DOHH2 (cell line): ENCODE data around the gene YTHDC2.
A peak's percentile ranks its signal among the peaks of the same experiment; 100 is the strongest.

Experiments used
- H3F3A ChIP-seq: fragments of 200-600 bp; sonication (generic), shearing (Covaris generic); 2 replicates; pipeline ENCODE4 v1.6.0; 2016; ENCODE audit warnings: antibody characterized with exemption, mild to moderate bottlenecking; ENCODE audit not compliant: control insufficient read depth, insufficient read depth
- H3K27ac ChIP-seq: fragments of 200-600 bp; sonication (generic); 2 replicates; pipeline ENCODE4 v1.5.1; 2014; ENCODE audit warnings: low read depth, mild to moderate bottlenecking, low read length, moderate library complexity
- H3K27me3 ChIP-seq: fragments of 200-600 bp; sonication (generic); 2 replicates; pipeline ENCODE4 v1.6.1; 2014; ENCODE audit warnings: mild to moderate bottlenecking, low read length, mixed read lengths; ENCODE audit not compliant: control insufficient read depth
- H3K36me3 ChIP-seq: fragments of 200-600 bp; sonication (generic); 2 replicates; pipeline ENCODE4 v1.6.1; 2014; ENCODE audit warnings: mild to moderate bottlenecking, low read length, moderate library complexity, mixed read lengths; ENCODE audit not compliant: control insufficient read depth
- H3K4me1 ChIP-seq: fragments of 200-600 bp; sonication (generic); 2 replicates; pipeline ENCODE4 v1.6.1; 2014; ENCODE audit warnings: mild to moderate bottlenecking, low read length, mixed read lengths; ENCODE audit not compliant: control insufficient read depth
- H3K4me2 ChIP-seq: fragments of 200-600 bp; sonication (generic); 2 replicates; pipeline ENCODE4 v1.6.0; 2014; ENCODE audit warnings: mild to moderate bottlenecking, low read length, moderate library complexity
- H3K4me3 ChIP-seq: fragments of 200-600 bp; sonication (generic); 2 replicates; pipeline ENCODE4 v1.5.1; 2014; ENCODE audit warnings: mild to moderate bottlenecking, low read length, mixed read lengths
- H3K79me2 ChIP-seq: fragments of 200-600 bp; sonication (generic); 2 replicates; pipeline ENCODE4 v1.6.1; 2014; ENCODE audit warnings: mild to moderate bottlenecking, low read length, mixed read lengths; ENCODE audit not compliant: control insufficient read depth
- H3K9me2 ChIP-seq: fragments of 200-600 bp; sonication (generic); replicated peaks from 2 replicates; pipeline ENCODE4 v1.6.1; 2014; ENCODE audit warnings: mild to moderate bottlenecking, low read length, mixed read lengths; ENCODE audit not compliant: control insufficient read depth
- H3K9me3 ChIP-seq: fragments of 200-600 bp; sonication (generic); 2 replicates; pipeline ENCODE4 v1.6.1; 2014; ENCODE audit warnings: antibody characterized with exemption, low read length, mixed read lengths; ENCODE audit not compliant: control insufficient read depth, insufficient read depth
- H4K20me1 ChIP-seq: fragments of 200-600 bp; sonication (generic); 2 replicates; pipeline ENCODE4 v1.6.0; 2014; ENCODE audit warnings: low read depth, mild to moderate bottlenecking, antibody characterized with exemption, low read length, moderate library complexity; ENCODE audit not compliant: control insufficient read depth, insufficient read depth
- CTCF ChIP-seq: fragments of 200-600 bp; sonication (generic); IDR thresholded peaks from one replicate; pipeline ENCODE4 v1.5.1; 2014; ENCODE audit warnings: antibody characterized with exemption, mild to moderate bottlenecking, low read depth, low read length; ENCODE audit not compliant: poor library complexity, severe bottlenecking
- EZH2phosphoT487 ChIP-seq: fragments of 200-600 bp; sonication (generic); IDR thresholded peaks from 2 replicates; pipeline ENCODE4 v1.6.1; 2017; ENCODE audit warnings: borderline replicate concordance, mild to moderate bottlenecking, antibody characterized with exemption, low read length, moderate library complexity, mixed read lengths

Gene YTHDC2

GRCh38 chr5:113520899-113521298 is 7.4 kb downstream of the YTHDC2 start:
- Histone ChIP-seq H3K27me3 (no peaks in the 10 kb centered on the region), H4K20me1 (no peaks in the 10 kb centered on the region), H3K9me2 (no peaks in the 10 kb centered on the region), H3K4me2 (no peak overlapping the region), H3F3A (no peaks in the 10 kb centered on the region; the same call in none of the 2 replicates), H3K9me3 (no peaks in the 10 kb centered on the region), H3K4me3 (no peak overlapping the region), H3K4me1 (peaks cover 36% of the 10 kb centered on the region), H3K79me2 (peaks cover 70% of the 10 kb centered on the region), H3K27ac (no peak overlapping the region), H3K36me3 (peaks cover 45% of the 10 kb centered on the region)
- TF ChIP-seq EZH2phosphoT487 (no peak), CTCF (no peak)

GRCh38 chr5:113523168-113523567 is 9.7 kb downstream of the YTHDC2 start:
- peaks cover 37% of the 10 kb centered on the region for H3K36me3 ChIP-seq
- no peaks in the 10 kb centered on the region; the same call in none of the 2 replicates for H3F3A ChIP-seq
- H3K4me3 ChIP-seq = no peak overlapping the region
- no peaks in the 10 kb centered on the region for H3K9me3 ChIP-seq
- no peak overlapping the region for H3K27ac ChIP-seq
- TF ChIP-seq EZH2phosphoT487 = no peak
- no peak for TF ChIP-seq CTCF
- H3K9me2 ChIP-seq = no peaks in the 10 kb centered on the region
- peaks cover 56% of the 10 kb centered on the region for H3K79me2 ChIP-seq
- peaks cover 30% of the 10 kb centered on the region for H3K4me1 ChIP-seq
- no peaks in the 10 kb centered on the region for H3K27me3 ChIP-seq
- no peak overlapping the region for H3K4me2 ChIP-seq
- no peaks in the 10 kb centered on the region for H4K20me1 ChIP-seq

- peak overlapping the region; percentile 44 for H3K4me2 ChIP-seq
- H3K4me3 ChIP-seq = no peak overlapping the region
- H3K9me3 ChIP-seq = no peaks in the 10 kb centered on the region
- peaks cover 30% of the 10 kb centered on the region for H3K4me1 ChIP-seq
- no peaks in the 10 kb centered on the region for H4K20me1 ChIP-seq
- H3K27ac ChIP-seq = peak overlapping the region; percentile 5; the same call in 1 of the 2 replicates
- no peaks in the 10 kb centered on the region for H3K9me2 ChIP-seq
- H3F3A ChIP-seq = no peaks in the 10 kb centered on the region; the same call in none of the 2 replicates
- no peaks in the 10 kb centered on the region for H3K27me3 ChIP-seq
- H3K79me2 ChIP-seq = peaks cover 44% of the 10 kb centered on the region
- TF ChIP-seq CTCF (no peak), EZH2phosphoT487 (no peak)
- peaks cover 36% of the 10 kb centered on the region for H3K36me3 ChIP-seq
Observed at GRCh38 chr5:113524927-113525326, 11.4 kb downstream of the YTHDC2 start.
